ENCODE results near the gene XBP1. TPM values are rescaled to one million over a fixed set of nuclear protein-coding genes. Genes with fewer than 3 reads are reported as not detected.
A peak's percentile ranks its signal among the peaks of the same experiment; 100 is the strongest.
"Not testable (repeated sequence)": the region's sequence is repeated elsewhere in the genome, so short reads cannot be mapped to it uniquely, and the experiment has no call there.

XBP1 gene
- total RNA-seq, 1 donor from 2014 or later: 133 TPM

DNA sequence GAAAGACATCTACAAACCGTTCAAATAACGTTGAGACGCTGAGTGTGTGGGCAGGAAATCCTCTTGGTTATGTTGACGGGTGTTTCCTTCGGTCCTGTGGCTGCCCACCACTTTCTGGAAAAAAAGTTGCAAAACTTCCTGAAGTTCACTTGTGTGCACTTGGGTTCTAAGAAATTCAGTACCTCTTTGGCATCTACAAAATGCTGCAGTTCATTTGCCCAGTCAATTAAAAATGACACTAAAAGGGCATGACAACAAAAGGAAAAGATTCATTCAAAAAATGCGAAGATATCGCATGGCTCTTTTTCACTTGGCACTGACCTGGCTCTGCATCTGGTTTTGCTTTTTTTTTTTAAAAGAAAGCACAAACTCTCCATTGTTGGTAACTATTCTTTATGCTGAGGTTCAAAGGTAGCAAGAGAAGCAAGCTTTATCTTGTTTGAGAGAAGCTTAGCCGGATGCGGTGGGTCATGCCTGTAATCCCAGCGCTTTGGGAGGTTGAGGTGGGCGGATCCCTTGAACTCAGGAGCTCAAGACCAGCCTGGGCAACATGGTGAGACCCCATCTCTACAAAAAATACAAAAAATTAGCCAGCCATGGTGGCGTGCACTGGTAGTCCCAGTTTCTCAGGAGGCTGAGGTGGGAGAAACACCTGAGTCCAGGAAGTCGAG is 10.6 kb upstream of the XBP1 start:
- Mint-ChIP-seq H3K4me1 (peaks cover 76% of the 10 kb centered on the region), H3K27ac (peak overlapping the region; percentile 89), H3K27me3 (no peaks in the 10 kb centered on the region), H3K4me3 (peak overlapping the region; percentile 73), H3K36me3 (ENCODE audit: low read depth) (peaks cover 51% of the 10 kb centered on the region), H3K9me3 (no peaks in the 10 kb centered on the region)
- DNase-seq: peak; percentile 89
- intact Hi-C loops (cut with micrococcal nuclease): loop anchor here (1.0 to 5.0 kb wide), 3 partner anchors 9 to 98 kb away; partner anchors contain the start of gene CCDC117

DNA sequence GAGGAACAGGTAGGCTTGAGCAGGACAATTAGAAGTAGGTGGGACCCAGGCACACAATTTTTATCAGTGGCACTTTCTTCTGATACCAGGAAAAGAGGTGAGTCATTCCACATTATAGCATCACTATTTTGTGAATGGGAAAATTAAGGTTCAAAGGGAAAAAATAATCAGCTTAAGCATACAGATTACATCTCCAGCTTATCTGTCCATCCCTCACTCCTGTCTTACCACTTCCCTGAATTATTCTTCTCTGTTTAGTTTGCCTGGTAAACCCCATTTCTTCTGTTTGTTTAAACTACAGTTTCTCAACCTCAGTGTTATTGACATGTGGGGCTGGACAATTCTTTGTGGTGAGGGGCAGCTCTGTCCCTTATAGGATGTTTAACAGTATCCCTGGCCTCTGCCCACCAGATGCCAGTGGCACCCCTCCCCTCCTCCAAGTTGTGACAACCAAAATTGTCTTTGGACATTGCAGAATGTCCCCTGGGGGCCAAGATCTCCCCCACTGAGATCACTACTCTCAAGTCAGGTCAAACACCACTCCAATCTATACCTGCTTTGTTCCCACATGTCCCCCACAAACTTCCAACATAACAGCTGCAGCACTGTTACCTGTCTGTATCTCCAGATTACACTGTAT is 8.5 kb upstream of the XBP1 start:
- Mint-ChIP-seq H3K9me3 (no peaks in the 10 kb centered on the region), H3K27ac (peak overlapping the region; percentile 58), H3K4me3 (peak overlapping the region; percentile 47), H3K27me3 (no peaks in the 10 kb centered on the region), H3K4me1 (peaks cover 58% of the 10 kb centered on the region), H3K36me3 (ENCODE audit: low read depth) (peaks cover 39% of the 10 kb centered on the region)
- intact Hi-C loops (cut with micrococcal nuclease): no loop called here
- DNase-seq: no peak

DNA sequence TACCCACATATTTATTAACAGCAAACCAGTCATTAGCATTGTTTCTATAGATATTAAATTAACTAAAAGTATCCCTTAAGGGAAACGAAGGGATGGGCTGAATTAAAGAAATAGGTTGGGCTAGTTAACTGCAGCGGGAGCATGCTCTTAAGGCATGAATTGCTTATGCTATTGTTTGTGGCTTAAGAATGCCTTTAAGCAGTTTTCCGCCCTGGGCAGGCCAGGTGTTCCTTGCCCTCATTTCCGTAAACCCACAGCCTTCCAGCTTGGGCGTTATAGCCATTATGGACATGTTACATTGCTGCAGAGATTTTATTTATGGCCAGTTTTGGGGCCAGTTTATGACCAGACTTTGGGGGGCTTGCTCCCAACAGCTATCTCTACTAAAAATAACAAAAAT is 5.1 kb upstream of the XBP1 start:
- H3K9me3 Mint-ChIP-seq; intact Hi-C loops (cut with micrococcal nuclease); H3K4me3 Mint-ChIP-seq; H3K27me3 Mint-ChIP-seq; DNase-seq; H3K27ac Mint-ChIP-seq: not testable (repeated sequence)
- H3K4me1 Mint-ChIP-seq: peaks cover 40% of the 10 kb centered on the region
- H3K36me3 Mint-ChIP-seq (ENCODE audit: low read depth): peaks cover 36% of the 10 kb centered on the region

DNA sequence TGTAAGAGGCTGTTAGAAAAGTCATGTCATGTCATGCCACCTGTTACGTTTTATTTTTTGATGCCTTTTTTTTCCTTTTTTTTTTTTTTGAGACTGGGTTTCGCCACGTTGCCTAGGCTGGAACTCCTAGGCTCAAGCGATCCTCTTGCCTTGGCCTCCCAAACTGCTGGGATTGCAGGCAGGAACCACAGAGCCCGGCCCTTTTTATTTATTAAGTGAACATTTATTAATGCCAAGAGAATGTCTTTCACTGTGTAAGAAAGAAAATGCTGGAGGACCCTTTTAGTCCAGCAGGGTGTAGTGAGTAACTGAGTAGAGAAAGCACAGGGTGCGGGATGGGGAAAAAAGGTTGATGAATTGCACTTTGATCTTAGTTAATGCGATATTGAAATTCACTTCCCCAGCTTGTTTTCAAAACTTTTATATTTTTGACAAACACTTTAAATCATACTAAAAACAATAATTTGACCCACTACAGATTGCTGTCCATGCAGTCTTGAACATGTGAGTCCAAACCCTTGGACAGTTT is 2.3 kb upstream of the XBP1 start:
- Mint-ChIP-seq H3K27me3 (no peaks in the 10 kb centered on the region), H3K36me3 (ENCODE audit: low read depth) (peaks cover 43% of the 10 kb centered on the region), H3K4me1 (peaks cover 28% of the 10 kb centered on the region), H3K9me3 (no peaks in the 10 kb centered on the region), H3K27ac (peak overlapping the region; percentile 89), H3K4me3 (peak overlapping the region; percentile 89)
- DNase-seq: no peak
- intact Hi-C loops (cut with micrococcal nuclease): loop anchor here (1.0 kb wide), 1 partner anchor 9 kb away; no protein-coding TSS in a partner anchor

DNA sequence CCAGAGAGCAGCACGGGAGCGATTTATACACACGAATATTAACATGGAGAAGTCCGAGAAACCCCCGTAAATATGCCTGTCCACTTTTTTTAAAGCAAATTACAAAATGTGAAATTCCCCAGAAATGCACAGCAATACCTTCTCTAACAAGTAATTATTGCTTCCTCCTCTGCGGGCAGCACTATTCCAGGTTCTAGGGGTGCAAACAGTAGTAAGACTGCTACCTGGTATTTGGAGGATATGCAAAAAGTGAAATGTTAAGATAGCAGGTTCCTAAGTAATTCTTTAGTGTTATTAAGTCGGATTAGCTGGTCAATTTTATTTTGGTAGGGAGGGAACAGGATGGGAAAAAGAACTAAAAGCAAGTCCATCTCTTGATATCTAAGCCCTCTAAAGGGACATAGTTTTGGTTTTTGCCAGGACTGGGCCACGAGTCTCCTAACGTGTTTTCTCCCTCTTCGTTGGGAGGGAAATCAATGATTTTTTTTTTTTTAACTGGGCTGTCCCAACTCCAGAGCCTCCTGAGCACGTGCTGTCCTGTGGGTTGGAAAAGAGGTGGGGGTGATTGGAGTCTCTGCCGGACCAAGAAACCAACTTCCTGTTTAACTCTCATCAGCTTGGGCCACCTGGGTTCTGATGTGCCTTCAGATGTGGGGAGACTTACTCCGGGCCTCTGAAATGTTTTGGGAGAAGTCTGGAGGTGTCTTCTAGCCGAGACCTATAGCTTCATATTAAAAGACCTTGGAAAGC is 1.7 kb upstream of the XBP1 start:
- peaks cover 30% of the 10 kb centered on the region for H3K4me1 Mint-ChIP-seq
- peak overlapping the region; percentile 89 for H3K27ac Mint-ChIP-seq
- intact Hi-C loops (cut with micrococcal nuclease): loop anchor here (1.0 kb wide), 1 partner anchor 9 kb away; no protein-coding TSS in a partner anchor
- H3K4me3 Mint-ChIP-seq: peak overlapping the region; percentile 89
- DNase-seq: no peak
- peaks cover 47% of the 10 kb centered on the region for H3K36me3 Mint-ChIP-seq (ENCODE audit: low read depth)
- H3K9me3 Mint-ChIP-seq: no peaks in the 10 kb centered on the region
- H3K27me3 Mint-ChIP-seq: no peaks in the 10 kb centered on the region

DNA sequence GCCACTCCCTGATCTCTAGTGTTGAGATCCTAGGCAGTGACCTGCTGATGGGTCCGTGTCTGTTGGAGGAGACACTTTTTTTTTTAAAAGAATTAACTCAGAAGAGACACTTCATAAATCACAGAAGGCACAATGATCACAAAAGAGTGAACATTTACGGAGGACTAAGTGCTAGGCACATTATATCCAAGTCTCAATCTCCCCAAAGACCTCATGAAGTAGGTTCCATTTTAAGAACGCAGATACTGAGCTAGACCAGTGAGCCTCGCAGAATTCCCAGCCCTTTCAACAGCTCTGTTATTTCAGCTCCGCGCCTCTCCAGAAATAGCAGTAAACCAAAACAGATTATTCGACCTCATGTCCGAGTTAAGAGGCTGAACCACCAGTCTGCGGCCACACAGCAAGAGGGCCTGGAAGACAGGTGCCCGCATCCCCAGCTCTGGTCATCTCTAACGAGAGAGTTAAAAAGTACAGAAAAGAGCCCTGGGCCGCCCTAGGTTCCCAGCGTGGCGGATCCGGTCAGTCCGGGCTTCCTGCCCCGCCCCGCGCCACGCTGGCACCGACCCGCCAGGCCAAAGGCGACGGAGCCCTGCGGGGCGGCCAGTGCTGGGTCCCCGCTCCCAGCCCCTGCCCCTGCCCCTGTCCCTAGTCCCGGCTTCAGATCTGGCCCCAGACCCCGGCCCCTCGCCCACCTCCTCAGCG is 612 bp downstream of the XBP1 start:
- peak; percentile 84 for DNase-seq
- Mint-ChIP-seq H3K9me3 (no peaks in the 10 kb centered on the region), H3K27me3 (no peaks in the 10 kb centered on the region), H3K4me3 (peak overlapping the region; percentile 89), H3K27ac (peak overlapping the region; percentile 95), H3K36me3 (ENCODE audit: low read depth) (peaks cover 63% of the 10 kb centered on the region), H3K4me1 (peaks cover 48% of the 10 kb centered on the region)
- intact Hi-C loops (cut with micrococcal nuclease): loop anchor here (1.0 to 2.0 kb wide), 6 partner anchors 13 to 397 kb away; partner anchors contain the start of gene HSCB

DNA sequence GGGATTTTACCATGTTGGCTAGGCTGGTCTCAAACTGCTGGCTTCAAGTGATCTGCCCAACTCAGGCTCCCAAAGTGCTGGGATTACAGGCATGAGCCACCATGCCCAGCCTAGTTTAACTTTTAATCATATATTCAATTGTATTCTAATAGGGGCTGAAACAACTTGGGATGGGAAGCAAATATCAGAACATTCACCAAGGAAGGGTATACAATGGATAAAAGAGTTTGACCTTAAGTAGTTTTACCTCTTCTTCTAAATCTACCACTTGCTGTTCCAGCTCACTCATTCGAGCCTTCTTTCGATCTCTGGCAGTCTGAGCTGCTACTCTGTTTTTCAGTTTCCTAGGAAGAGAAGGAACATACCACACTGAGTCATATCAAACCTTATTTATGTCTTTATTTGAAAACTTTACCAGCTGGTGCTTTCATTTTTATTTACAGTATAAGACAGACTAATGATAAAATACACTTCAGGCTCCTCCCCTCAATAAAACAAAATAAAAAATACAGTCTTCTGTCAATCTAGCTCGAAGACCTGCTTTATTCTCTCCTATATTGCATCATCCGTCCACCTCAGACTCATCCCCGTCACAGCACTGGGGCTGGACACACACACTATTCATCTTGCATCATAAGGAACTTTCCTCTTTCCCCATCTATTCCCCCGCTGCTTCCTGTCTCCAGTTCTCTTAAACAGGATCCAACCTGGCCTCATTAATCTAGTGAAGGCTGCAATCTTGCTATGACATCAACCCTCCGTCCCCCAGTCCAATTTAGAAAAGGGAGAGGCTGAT is 1.4 kb downstream of the XBP1 start:
- Mint-ChIP-seq H3K27me3 (no peaks in the 10 kb centered on the region), H3K4me1 (peaks cover 53% of the 10 kb centered on the region), H3K36me3 (ENCODE audit: low read depth) (peaks cover 63% of the 10 kb centered on the region), H3K9me3 (no peaks in the 10 kb centered on the region), H3K27ac (peak overlapping the region; percentile 95), H3K4me3 (peak overlapping the region; percentile 89)
- DNase-seq: peak; percentile 79
- intact Hi-C loops (cut with micrococcal nuclease): loop anchor here (1.0 to 2.0 kb wide), 5 partner anchors 14 to 396 kb away; no protein-coding TSS in a partner anchor

DNA sequence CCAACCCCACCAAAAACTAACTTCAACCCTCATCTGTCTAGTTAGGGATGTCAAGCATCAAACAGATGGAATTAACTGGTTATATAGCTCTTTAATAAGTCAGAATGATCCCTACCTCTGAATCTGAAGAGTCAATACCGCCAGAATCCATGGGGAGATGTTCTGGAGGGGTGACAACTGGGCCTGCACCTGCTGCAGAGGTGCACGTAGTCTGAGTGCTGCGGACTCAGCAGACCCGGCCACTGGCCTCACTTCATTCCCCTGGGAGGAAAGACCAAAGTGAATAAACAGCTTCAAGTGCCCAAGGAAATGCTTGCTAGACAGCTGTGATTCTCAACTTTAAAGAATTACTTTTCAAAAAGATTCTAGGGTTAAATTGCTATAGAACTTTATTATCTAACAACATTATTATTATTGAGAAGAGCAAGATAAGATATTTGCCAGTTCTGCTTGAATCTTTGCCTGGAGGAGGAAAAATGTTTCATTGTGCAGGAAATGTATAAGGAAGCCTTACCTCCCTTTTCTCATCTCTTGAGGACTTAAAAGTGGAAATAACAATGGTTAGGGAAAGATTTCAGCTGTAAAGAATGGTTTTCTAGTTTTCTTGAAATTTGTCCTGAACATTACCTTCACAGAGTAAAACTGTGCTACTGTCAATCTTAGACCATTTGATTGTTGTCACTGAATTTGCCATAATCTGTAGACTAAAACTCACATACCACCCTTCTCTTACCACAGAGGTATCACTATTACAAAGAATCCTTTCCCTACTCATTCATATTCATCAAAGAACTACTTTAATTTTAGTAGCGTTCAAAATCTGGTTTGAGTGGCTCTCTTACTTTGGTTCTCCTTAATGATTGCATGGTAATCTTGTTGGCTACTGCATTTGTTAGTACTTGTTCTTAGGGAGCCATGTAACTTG is 4.2 kb downstream of the XBP1 start:
- intact Hi-C loops (cut with micrococcal nuclease): no loop called here
- no peaks in the 10 kb centered on the region for H3K9me3 Mint-ChIP-seq

DNA sequence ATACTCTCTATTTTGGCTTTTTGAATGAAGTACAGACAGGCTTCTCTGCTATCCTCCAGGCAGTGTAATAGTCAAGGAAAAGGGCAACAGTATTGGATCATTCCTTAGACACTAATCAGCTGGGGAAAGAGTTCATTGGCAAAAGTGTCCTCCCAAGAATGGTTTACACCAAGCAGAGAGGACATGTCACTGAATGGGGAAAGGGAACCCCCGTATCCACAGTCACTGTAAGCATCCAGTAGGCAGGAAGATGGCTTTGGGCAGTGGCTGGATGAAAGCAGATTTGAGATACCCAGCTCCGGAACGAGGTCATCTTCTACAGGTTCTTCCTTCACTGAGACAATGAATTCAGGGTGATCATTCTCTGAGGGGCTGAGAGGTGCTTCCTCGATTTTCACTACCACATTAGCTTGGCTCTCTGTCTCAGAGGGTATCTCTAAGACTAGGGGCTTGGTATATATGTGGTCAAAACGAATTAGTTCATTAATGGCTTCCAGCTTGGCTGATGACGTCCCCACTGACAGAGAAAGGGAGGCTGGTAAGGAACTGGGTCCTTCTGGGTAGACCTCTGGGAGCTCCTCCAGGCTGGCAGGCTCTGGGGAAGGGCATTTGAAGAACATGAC is 5.2 kb downstream of the XBP1 start:
- peak overlapping the region; percentile 89 for H3K4me3 Mint-ChIP-seq
- intact Hi-C loops (cut with micrococcal nuclease): no loop called here
- H3K4me1 Mint-ChIP-seq: peaks cover 60% of the 10 kb centered on the region
- H3K9me3 Mint-ChIP-seq: no peaks in the 10 kb centered on the region
- DNase-seq: no peak
- H3K27me3 Mint-ChIP-seq: no peaks in the 10 kb centered on the region
- peaks cover 68% of the 10 kb centered on the region for H3K36me3 Mint-ChIP-seq (ENCODE audit: low read depth)
- peak overlapping the region; percentile 45 for H3K27ac Mint-ChIP-seq

More for the DNA sequence above, 4.2 kb downstream of the XBP1 start:
- Mint-ChIP-seq H3K27ac (peak overlapping the region; percentile 35), H3K4me3 (peak overlapping the region; percentile 89), H3K4me1 (peaks cover 58% of the 10 kb centered on the region), H3K36me3 (ENCODE audit: low read depth) (peaks cover 68% of the 10 kb centered on the region), H3K27me3 (no peaks in the 10 kb centered on the region)
- no peak for DNase-seq

DNA sequence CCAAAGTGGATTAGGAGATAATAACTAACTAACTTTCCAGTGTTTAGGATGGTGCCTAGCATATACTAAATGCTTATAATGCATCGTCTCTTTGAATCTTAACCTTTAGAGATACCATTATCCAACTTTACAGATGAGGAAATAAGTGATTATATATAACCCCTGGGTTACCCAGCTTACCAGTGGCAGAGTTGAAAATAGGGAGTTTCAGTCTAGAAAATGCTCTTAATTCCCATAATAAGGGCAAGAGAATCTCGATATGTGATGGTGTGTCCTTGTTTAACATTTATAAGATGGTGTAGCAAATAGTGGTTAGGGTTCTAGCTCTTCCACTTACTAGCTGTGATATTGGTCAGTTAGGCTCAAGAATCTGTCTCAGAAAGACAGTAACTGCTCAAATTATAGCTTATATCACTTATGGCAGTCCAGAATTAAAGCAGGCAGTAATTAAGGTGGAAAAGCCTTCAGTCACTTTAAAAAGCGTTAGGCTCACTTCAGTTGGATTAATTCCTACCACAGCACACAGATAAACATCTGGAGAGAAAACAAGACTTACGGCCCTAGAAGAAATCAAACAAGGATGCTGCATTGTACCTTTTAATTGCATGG is 6.3 kb downstream of the XBP1 start:
- peaks cover 60% of the 10 kb centered on the region for H3K4me1 Mint-ChIP-seq

More for the DNA sequence above, 6.3 kb downstream of the XBP1 start:
- H3K27me3 Mint-ChIP-seq: no peaks in the 10 kb centered on the region
- intact Hi-C loops (cut with micrococcal nuclease): no loop called here
- no peak for DNase-seq
- H3K9me3 Mint-ChIP-seq: no peaks in the 10 kb centered on the region
- H3K4me3 Mint-ChIP-seq: peak overlapping the region; percentile 48
- H3K27ac Mint-ChIP-seq: no peak overlapping the region
- peaks cover 65% of the 10 kb centered on the region for H3K36me3 Mint-ChIP-seq (ENCODE audit: low read depth)
